ENCODE measurements around the gene PRDM8. TPM values are rescaled to one million over a fixed set of nuclear protein-coding genes. Genes with fewer than 3 reads are reported as not detected.
A peak's percentile ranks its signal among the peaks of the same experiment; 100 is the strongest.

PRDM8 gene
- total RNA-seq, 1 experiment from 2014 or later, result 86.8 TPM

DNA sequence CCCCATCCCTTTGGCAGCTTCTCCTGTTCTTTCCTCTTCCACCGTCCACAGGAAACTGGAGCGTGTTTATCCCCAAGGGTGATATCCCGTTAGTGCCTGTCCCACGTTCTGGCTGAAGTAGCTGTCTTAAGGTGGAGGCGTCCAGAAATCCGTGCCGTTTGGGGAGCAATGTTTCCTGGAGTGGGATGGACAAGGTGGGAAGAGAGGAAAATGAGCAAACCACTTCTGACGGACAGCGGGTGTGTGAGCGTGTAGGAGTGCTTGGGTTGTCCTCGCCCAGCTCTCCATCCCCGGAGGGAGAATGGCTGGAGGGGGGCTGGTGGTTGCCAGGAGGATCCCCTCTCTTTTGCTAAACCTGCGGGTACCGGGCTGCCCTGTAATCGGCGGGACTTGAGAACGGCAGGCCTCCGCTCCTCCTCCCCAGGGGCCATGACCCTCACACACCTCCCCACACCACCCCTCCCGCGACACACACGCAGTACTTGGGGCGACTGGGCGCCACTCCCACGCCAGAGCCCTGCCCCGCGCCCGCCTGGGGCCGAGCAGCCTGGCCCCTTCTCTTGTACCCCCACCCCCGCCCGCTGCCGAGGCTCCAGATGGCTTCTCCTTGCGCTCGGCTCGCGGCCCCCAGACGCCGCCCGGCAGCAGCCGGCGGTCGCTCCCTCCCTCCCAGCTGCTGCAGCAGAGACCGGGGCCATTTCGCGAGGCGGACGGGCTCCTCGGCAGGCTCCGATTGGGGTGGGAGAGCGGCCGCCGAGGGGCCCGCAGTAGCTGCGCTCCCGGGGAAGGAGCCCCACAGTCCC lies 13.9 kb upstream of the PRDM8 start:
- peak; percentile 79 for DNase-seq (ENCODE audit: low read depth)

DNA sequence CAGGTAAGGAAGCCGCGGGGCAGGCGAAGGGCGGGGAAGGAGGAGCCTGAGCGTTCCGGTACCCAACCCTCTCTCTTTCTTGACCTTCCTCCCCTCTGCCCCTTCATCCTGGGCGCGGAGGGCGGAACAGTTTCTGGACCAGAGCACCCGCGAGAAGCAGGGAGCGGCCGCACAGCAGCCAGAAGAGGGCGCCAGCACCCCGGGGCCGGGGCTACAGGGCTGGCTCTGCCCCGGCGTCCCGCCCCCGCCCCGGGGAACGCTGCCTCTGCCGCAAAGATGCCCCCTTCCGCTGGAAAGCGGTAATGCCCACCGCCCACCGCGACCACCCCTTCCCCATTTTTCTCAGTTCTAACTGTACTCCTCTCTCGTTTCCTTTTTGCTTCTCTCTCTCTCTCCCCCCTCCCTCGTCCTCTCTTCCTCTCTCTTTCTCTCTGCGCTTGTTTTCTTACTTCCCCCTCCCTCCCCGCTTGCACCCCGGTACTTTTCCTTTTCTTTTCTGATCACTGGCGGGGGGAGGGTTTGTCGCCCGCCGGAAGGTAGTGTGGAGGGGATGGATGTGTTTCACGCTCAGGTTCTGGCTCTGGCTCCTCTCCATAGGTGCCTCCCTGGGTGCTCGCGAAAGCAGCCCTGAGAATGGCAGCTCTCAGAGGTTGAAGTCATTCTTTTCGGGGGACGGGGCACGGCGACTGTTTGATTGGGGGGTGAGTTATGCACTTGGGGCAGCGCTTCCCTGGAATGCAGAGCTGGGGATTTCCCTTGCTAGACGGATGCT lies 13.1 kb upstream of the PRDM8 start:
- peak; percentile 91 for DNase-seq (ENCODE audit: low read depth)

DNA sequence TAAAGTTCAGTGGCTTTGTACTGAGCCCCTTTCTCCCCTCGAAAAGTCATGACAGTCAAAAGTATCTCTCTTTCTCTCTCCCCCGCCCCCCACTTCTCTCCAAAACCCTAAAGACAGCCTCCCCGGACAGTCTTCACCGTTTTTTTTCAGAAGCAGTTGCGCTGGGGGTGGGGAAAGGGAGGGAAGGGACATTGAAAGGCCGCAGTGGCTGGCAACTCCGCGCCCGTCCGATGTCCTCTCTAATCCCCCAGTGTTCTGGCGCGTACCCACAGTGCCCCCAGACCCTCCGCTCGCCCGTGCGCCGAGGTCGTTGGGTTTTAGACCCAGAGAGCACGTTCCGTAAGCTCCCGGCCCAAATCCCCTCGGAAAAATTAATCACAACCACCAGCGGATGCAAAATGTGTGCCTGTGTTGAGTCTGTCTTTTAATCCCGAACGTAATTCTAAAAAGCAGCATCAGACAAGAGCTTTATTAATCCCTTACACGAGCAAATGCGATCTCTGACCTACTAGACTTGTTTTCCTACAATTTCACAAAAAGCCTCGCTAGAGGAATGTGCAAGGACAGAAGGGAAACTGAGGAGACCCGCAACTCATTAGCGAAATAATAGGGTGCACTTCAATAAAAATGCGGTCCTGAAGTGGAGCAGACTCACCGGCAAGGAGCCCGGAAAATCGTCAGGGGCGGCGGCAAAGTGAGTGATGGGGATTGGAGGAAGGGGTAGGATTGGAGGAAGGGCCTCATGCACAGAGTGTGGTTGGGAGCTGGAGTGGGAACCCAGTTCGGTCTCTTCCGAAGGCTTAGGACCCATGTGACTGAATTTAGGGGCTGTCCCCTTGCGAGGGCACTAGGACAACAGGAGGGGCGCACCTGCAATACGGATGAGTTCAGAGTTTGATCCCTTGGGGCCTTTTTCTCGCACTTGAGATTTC lies 12.2 kb upstream of the PRDM8 start:
- peak; percentile 62 for DNase-seq (ENCODE audit: low read depth)

DNA sequence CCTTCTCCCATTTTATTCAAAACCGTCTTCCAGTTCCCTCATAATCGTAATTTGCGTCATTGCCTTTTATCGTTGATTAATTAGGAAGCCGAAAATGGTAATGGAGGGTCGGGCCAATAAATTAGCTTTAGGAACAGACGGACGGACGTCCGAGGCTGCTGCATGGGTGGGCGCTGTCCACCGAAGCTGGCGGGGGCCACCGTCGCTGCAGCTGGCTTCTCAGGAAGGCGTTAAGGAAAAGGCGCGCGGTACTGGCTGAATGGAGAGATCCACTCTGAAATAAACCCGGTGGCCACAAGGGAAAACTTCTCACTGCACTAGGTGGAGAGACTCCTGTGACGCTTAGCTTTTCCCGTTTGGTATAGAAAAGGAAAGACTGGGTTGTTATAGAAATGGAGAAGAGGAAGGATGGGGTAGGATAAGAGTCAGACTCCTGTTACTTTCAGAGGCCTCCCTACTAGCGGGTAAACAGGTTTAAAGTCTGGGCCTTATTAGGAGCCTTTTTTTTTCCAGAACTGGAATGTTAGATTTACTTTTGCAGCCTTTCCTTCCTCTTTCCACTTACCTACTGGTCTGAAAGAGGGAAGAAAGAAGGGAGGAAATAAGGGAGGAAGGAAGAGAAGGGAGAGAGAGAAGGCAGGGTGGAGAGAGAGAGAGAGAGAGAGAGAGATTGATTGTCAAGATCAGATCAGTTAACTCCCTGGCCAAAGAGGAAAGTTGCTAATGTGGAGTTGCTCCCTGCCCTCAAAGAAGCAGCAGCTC lies 11.3 kb upstream of the PRDM8 start:
- no peak for DNase-seq (ENCODE audit: low read depth)

DNA sequence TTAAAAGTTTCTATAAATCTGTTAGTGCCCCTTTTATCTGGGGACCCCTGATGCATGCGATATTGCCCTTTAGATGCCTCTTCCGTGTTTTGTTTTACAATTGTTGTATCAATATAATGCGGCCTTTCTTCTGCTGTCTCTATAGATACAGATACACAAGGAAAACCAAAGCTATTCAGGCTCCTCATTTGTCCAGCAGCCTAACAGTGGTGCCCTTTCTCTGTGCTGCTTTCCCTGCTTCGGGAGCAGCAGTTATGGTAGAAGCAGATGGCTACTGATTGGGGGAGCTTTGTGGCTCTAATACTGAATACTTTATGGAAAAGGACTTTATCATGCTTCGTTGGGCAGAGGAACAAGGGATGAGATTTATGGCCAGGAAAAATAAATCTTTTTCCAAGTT lies 10.6 kb upstream of the PRDM8 start:
- no peak for DNase-seq (ENCODE audit: low read depth)

DNA sequence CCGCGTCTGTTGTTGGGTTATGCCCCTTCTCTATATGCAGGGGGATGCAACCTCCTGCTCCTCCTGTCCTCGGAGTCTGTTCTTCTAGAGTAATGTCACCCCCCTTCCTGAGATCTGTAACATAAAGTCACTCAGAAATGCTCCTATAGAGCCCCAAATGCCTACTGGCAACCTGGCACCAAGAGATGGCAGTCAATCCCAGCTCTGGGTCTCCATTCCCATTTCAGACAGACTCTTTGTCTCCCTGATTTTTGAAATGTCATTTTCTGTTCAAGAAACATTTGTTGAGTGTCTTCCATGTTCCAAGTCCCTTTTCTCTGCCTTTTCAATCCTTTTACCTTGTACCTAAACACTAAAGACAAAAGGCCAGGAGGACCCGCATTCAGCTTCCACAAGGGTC lies 9.6 kb upstream of the PRDM8 start:
- no peak for DNase-seq (ENCODE audit: low read depth)

DNA sequence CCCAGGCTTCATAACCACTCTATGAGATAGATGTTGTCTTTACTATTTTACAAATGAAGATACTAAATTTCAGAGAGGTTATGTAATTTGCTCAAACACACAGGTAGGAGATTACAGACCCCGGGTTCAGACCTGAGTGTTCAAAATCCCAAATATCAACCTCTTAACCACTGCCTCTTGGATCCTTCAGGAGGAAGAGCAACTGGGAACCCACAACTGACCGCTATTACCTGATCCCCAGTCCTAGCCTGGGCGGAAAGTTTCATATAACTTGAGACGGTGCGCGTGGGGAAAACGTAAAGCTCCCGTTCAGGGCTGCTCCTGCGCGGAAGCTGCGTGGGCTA lies 8.9 kb upstream of the PRDM8 start:
- no peak for DNase-seq (ENCODE audit: low read depth)

DNA sequence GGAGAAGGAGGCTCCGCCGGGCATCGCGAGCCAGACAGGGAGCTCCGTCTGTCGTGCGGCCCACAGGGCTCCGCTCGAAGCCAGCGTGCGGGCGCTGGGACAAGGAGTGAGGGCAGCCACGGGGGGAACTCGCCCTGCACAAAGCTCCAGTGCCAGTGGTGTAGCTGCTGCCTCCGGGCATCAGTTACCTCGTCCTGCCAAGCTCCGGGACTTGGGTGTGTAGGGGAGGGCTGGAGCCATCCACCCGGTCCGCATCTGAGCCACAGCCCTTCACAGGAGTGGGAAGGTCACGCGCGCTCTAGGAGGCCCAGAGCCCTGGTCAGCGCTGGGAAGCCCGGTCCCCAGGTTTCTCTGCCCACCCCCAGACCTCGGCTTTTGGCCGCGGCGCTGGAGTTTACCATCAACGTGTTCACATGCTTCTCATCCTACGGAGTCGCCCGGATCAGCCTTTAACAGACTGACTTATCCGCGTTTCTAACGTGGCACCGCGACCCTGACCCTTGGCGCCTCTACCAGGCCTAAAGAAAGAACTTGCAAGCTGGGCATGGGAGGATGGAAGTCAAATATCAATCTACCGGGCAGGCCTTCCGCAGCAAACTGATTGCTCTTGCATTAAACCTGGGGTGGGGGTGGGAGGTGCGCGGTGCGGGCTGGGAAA lies 8.4 kb upstream of the PRDM8 start:
- DNase-seq (ENCODE audit: low read depth), result no peak

DNA sequence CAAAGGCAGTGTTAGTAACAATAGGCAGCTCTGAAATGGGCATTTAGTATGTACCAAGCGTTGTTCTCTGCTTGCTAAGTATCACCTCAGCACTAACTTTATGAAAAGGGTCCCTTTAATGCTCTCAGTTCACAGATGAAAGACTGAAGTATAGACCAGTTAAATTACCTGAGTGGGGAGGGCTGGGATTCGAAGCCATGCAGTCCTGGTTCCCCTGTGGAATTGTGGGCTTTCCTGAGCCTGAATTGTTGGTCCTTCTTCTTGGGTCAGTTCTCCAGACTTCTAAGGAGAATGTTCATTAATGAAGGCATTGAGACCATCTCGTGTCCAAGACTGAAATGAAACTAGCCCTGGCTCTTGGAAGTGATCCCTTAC lies 7.7 kb upstream of the PRDM8 start:
- no peak for DNase-seq (ENCODE audit: low read depth)

DNA sequence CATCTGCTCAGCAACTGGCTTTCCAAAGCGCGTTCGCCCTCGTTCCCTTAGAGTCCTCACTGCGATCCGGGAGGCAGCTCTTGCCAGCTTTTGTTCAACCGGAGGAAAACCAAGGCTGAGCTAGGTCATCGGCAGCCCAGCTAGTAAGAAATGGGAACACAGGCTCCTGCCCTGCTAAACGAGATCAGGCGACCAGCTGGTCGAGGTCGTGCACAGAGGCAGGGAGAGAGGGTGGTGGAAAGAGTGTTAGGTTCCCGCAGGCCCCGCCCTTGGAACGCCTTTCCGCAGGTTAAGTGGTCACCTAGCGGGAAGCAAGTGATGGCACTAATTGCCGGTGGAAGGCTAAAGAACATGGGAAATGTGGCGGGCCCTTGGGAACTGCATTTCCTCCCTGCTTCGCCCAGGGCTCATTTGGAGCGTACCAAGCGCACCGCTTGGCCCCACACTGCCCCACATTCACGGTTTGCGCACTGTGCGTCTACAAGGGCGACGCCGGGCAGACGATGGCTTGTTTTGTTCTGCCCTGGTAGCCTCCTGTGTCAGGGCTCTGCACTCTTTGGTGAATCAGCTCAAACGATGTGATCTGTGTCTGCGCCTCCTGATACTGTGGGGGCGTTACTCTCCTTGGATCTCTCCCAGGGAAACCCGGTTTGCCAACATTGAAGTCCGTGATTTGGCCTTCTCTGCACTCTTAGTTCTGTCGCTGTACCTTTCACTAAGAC lies 7.2 kb upstream of the PRDM8 start:
- no peak for DNase-seq (ENCODE audit: low read depth)

DNA sequence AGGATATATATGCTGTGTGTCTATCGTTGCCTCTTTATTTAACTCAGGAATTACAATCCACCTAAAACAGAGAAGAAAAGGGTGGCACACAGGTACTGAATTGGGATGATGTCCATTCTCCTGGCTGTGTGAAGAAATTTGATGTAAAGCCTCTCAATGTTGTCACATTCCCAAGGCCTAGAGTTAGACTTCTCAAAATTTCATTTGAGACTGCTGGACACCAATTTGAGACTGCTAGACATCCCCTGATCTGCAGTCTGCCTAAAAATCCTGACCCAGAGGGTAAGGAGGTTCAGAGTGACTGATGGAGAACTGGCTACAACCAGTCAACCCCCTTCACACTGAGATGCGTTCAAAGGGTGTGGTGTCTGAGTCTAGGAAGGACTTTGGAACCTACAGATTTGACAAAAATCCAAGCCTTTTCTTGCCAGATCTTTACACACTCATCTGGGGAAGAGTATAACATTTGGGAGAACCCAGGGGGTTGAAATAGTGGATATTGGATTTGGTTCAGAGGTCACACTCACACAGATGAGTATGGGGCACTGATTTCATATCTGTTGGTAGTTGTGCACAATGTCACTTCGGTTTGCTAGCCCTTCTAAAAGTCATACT lies 4.9 kb upstream of the PRDM8 start:
- no peak for DNase-seq (ENCODE audit: low read depth)

DNA sequence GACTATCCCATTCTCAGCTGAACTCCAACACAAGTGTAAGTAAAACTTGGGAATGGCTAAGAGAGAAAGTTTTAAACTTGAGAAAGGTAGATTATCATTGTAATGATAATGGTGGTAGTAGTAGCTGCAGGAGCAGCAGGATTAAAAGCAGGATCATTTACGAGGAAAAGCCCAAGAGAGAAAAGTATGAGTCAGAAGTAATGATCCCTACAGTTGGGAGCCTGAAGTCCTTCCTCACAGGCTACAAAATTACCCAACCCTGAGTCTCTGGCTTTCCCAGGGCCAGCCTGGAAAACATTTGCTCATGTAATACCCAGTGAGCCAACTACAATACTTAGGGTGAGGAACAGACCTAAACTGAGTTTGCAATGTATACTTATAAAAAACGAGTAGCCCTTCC lies 4.4 kb upstream of the PRDM8 start:
- DNase-seq (ENCODE audit: low read depth), result peak; percentile 89

DNA sequence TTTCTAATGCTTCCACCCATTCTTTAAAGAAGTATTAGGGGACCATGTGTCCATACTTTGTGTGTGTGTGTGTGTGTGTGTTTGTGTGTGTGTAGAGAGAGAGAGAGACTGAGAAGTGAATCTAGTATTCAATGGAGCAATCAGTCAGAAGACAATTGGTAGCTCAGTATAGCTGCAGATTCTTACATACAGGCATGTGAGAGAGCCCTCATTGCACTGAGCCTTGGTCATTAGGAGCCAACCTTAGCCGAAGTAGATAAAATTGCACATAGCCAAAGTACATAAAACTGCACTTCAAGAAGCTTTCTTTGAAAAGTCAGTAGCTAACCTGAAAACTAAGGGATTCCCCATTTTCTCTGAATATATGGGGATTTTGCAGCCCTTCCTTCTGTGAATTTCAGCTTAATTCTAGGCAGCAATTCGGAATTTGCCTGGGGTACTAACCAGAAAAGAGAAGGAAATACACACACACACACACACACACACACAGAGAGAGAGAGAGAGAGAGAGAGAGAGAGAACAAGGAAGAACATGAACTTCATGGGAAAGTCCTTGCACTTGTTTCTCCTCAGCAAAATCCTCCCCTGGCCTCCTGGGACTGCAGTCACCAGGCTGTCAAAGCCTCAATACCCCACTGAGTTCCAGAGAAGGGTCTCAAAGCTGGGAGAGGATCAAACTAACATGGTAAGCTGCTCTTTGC lies 1.7 kb upstream of the PRDM8 start:
- DNase-seq (ENCODE audit: low read depth), result no peak

DNA sequence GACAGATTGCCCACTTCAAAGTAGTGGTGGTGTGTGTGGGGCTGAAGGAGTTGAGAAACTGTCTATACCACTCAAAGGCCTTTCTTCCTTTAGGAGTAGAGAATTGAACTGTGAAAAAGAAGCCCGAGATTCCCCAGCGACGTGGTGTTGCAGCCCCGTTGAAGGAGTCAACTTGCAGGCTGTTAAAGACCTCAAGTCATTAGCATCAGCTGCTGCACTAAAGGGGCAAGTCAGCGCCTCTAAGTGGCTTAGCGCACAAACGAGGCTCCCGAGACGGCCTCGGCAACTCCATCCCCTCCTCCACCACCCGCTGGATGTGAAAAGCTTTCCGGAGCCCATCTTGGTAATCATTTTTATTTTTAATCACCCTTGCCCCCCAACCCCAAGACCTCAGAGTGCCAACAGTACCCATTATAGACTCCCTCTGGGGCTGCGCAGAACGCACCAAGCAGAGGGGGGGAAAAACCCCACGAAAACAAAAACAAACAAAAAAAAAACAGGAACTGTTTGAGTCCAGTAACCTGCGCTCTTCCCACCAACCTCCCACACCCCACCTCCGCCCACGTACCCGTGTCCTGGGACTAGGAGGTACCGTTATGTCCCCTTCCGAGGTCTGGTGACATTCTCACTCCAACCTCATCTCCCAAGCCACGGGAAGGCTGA lies 913 bp upstream of the PRDM8 start:
- DNase-seq (ENCODE audit: low read depth), result no peak

DNA sequence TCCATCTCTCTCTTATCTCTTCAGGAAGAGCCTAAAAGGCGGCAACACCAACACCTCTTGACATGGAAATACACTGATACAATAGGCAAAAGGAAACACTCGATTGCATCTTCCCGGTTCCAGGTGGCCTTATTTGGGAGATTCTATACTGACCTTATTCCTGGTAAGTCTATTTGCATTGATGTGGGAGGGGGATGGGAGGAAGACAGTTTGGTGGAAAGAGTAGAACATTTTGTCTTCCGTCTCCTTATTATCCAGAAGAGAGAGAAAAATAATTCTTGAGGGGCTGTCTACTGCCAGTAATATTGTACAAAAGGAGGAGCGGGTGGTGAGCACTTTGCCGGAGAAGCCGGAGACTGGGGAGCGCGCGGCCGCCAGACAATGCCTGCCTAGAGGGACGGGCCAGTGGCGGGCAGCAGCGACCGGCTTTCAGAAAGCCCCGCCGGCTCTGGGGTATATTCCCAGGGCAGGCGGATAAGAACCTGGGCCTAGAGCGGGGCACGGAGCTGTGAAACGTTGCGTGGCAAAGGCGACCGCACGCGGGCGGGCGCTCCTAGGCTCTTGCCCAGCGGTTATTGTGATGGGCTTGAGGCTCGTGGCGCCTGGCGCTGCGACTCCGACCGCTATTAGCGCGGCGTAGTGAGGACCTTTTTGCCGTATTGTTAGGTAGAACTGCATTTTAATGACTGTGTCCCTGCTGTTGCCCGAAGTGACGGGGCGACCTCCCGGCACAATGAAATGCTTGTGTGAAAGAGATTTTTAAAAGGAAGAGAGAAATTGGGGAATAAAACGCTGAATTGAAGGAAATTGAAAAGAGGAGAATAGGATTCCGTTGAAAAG lies 518 bp downstream of the PRDM8 start:
- DNase-seq (ENCODE audit: low read depth), result no peak

DNA sequence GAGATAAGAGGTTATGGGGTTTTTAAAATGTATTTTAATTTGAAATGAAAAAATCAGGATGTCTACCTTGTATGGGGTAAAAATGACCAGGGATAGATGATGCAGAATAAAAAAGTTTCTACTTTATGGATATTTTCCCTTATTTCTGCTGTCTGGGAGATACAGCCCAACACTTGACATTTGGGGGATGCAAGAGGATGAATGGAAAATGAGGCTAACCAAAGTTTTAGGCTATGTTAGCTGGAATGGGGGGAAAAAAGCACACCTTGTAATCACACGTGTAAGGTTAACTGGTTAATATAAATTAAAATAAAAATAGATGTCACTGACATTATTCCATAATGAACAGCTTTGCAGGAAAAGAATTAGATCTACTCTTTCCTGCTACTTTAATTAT lies 1.1 kb downstream of the PRDM8 start:
- no peak for DNase-seq (ENCODE audit: low read depth)

DNA sequence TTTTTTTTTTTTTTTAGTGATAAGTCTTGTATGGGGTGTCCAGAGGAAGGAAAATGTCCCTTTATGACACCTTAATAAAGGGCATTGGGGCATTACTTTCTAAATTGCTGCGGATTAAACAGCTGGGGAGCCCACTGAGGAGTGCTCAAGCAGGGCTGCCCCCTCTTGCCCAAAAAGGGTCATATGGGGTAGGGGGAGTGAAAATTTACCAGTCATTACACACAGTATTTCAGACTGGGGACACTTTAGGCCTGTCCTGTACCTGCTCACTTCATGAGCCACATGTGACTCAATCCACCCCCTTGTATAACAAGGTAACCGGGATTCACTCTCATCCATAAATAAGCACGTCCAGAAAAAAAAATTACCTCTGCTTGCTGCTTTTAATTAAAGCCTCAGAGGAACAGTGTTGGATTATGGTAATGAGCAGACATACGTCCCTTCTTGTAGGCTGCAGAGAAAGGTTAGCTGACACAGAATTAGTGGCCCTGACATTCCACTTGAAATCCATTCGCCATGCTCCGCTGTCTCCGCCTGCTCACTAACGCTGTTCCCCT lies 1.8 kb downstream of the PRDM8 start:
- no peak for DNase-seq (ENCODE audit: low read depth)
